ENCODE results near the gene TMEM151B. TPM values are rescaled to one million over a fixed set of nuclear protein-coding genes. Genes with fewer than 3 reads are reported as not detected.

TMEM151B gene
- total and polyA plus RNA-seq, 2 of the 13 experiments (the other 11 are each of a cell fraction or from before 2014, with no cell fraction given), result not detected

DNA sequence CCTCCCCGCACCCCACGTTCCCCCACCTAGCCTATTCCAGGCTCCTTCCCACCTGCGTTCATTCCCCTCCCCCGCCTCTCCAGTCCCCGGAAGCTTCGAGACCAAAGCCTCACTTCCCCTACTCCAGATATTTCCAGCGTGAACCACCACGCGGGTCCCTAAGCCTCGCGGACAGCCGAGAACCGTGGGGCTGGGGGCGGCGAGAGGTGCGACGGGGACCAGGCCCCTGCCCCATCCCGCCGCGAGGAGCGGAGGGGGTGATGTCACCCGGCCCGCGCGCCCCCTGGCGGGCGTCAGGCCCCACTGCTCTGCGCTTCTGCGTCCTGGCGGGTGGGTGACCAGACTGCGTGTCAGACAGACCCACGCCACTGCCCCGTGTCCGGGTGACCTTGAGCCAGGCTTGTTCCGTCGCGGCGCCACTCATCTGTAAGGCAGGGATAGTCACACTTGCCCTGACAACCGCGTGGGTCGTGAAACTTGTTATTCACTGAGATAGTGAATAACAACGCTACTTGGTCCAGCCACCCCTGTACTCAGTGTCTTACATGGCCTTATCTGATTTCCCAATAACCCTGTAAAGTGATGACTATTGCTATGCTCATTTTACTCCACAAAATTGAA is 32.3 kb upstream of the TMEM151B start (continued):
- TF ChIP-seq ZBTB38 (CRISPR knock-in tag; IDR thresholded peaks at IDR 0.05), result peak; percentile 58
- no peak for TF ChIP-seq ZNF530 (CRISPR knock-in tag; IDR thresholded peaks at IDR 0.05; ENCODE audit: low read depth)
- TF ChIP-seq MAF1 (CRISPR knock-in tag; IDR thresholded peaks at IDR 0.05; ENCODE audit: borderline replicate concordance), result 0 out of 2 replicates have a peak, but pooled peaks have one; percentile 19
- no peak; the same call in 1 of the 2 replicates for TF ChIP-seq ZNF333 (CRISPR knock-in tag; IDR thresholded peaks at IDR 0.05; ENCODE audit: borderline replicate concordance)
- no peak for TF ChIP-seq KAT2B (IDR thresholded peaks at IDR 0.05; ENCODE audit: borderline replicate concordance, low read depth, low read length)
- TF ChIP-seq, protein P1, sequence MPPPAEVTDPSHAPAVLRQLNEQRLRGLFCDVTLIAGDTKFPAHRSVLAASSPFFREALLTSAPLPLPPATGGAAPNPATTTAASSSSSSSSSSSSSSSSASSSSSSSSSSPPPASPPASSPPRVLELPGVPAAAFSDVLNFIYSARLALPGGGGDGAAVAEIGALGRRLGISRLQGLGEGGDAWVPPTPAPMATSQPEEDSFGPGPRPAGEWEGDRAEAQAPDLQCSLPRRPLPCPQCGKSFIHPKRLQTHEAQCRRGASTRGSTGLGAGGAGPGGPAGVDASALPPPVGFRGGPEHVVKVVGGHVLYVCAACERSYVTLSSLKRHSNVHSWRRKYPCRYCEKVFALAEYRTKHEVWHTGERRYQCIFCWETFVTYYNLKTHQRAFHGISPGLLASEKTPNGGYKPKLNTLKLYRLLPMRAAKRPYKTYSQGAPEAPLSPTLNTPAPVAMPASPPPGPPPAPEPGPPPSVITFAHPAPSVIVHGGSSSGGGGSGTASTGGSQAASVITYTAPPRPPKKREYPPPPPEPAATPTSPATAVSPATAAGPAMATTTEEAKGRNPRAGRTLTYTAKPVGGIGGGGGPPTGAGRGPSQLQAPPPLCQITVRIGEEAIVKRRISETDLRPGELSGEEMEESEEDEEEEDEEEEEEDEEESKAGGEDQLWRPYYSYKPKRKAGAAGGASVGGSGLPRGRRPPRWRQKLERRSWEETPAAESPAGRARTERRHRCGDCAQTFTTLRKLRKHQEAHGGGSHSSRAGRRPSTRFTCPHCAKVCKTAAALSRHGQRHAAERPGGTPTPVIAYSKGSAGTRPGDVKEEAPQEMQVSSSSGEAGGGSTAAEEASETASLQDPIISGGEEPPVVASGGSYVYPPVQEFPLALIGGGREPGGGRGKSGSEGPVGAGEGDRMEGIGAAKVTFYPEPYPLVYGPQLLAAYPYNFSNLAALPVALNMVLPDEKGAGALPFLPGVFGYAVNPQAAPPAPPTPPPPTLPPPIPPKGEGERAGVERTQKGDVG (CRISPR knock-in tag; IDR thresholded peaks at IDR 0.05; ENCODE audit: borderline replicate concordance), result no peak
- no peak; the same call in 1 of the 2 replicates for TF ChIP-seq GTF3A (CRISPR knock-in tag; conservative IDR thresholded peaks at IDR 0.05)
- no peak for TF ChIP-seq NFE2L2 (IDR thresholded peaks at IDR 0.05; ENCODE audit: low read length)
- no peak for TF ChIP-seq FOXK2 (IDR thresholded peaks at IDR 0.05)
- TF ChIP-seq JARID2 (CRISPR knock-in tag; IDR thresholded peaks at IDR 0.05; ENCODE audit: insufficient replicate concordance), result no peak
- TF ChIP-seq NCOA5 (CRISPR knock-in tag; IDR thresholded peaks at IDR 0.05), result no peak
- no peak for TF ChIP-seq ISX (CRISPR knock-in tag; conservative IDR thresholded peaks at IDR 0.05)
- TF ChIP-seq ONECUT2 (CRISPR knock-in tag; IDR thresholded peaks at IDR 0.05), result no peak
- no peak for TF ChIP-seq POLR2AphosphoS2 (IDR thresholded peaks at IDR 0.05; ENCODE audit: low read depth, low read length)
- TF ChIP-seq, protein P2, sequence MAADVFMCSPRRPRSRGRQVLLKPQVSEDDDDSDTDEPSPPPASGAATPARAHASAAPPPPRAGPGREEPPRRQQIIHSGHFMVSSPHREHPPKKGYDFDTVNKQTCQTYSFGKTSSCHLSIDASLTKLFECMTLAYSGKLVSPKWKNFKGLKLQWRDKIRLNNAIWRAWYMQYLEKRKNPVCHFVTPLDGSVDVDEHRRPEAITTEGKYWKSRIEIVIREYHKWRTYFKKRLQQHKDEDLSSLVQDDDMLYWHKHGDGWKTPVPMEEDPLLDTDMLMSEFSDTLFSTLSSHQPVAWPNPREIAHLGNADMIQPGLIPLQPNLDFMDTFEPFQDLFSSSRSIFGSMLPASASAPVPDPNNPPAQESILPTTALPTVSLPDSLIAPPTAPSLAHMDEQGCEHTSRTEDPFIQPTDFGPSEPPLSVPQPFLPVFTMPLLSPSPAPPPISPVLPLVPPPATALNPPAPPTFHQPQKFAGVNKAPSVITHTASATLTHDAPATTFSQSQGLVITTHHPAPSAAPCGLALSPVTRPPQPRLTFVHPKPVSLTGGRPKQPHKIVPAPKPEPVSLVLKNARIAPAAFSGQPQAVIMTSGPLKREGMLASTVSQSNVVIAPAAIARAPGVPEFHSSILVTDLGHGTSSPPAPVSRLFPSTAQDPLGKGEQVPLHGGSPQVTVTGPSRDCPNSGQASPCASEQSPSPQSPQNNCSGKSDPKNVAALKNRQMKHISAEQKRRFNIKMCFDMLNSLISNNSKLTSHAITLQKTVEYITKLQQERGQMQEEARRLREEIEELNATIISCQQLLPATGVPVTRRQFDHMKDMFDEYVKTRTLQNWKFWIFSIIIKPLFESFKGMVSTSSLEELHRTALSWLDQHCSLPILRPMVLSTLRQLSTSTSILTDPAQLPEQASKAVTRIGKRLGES (CRISPR knock-in tag; IDR thresholded peaks at IDR 0.05; ENCODE audit: borderline replicate concordance), result no peak; the same call in 1 of the 2 replicates
- no peak; the same call in 1 of the 2 replicates for TF ChIP-seq ZNF143 (CRISPR knock-in tag; IDR thresholded peaks at IDR 0.05)
- TF ChIP-seq, protein P3, sequence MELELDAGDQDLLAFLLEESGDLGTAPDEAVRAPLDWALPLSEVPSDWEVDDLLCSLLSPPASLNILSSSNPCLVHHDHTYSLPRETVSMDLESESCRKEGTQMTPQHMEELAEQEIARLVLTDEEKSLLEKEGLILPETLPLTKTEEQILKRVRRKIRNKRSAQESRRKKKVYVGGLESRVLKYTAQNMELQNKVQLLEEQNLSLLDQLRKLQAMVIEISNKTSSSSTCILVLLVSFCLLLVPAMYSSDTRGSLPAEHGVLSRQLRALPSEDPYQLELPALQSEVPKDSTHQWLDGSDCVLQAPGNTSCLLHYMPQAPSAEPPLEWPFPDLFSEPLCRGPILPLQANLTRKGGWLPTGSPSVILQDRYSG (CRISPR knock-in tag; IDR thresholded peaks at IDR 0.05), result no peak
- TF ChIP-seq, protein P4, sequence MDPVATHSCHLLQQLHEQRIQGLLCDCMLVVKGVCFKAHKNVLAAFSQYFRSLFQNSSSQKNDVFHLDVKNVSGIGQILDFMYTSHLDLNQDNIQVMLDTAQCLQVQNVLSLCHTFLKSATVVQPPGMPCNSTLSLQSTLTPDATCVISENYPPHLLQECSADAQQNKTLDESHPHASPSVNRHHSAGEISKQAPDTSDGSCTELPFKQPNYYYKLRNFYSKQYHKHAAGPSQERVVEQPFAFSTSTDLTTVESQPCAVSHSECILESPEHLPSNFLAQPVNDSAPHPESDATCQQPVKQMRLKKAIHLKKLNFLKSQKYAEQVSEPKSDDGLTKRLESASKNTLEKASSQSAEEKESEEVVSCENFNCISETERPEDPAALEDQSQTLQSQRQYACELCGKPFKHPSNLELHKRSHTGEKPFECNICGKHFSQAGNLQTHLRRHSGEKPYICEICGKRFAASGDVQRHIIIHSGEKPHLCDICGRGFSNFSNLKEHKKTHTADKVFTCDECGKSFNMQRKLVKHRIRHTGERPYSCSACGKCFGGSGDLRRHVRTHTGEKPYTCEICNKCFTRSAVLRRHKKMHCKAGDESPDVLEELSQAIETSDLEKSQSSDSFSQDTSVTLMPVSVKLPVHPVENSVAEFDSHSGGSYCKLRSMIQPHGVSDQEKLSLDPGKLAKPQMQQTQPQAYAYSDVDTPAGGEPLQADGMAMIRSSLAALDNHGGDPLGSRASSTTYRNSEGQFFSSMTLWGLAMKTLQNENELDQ (CRISPR knock-in tag; IDR thresholded peaks at IDR 0.05; ENCODE audit: borderline replicate concordance), result no peak
- TF ChIP-seq ZNF136 (CRISPR knock-in tag; IDR thresholded peaks at IDR 0.05; ENCODE audit: low read depth), result peak; percentile 98; the same call in 1 of the 2 replicates
- peak; percentile 80 for TF ChIP-seq POLR2G (IDR thresholded peaks at IDR 0.05; ENCODE audit: low read depth, low read length)
- TF ChIP-seq ZNF570 (CRISPR knock-in tag; IDR thresholded peaks at IDR 0.05; ENCODE audit: borderline replicate concordance), result no peak; the same call in 1 of the 2 replicates

All from HepG2 (cell line).